Endothelial cell of umbilical vein (primary cell): Measurements from ENCODE around the gene ZNF57. TPM values are rescaled to one million over a fixed set of nuclear protein-coding genes. Genes with fewer than 3 reads are reported as not detected.
A peak's percentile ranks its signal among the peaks of the same experiment; 100 is the strongest.

Experiments
- BruUV-seq: library from RNA; stranded (reverse); fragments of 400-500 nt; replicated peaks from 2 replicates; lab custom pipeline; 2021; lab: Mats Ljungman, UMichigan
- CTCF ChIA-PET: fragments of 300-600, 350-600 bp; sonication (Branson Sonifier 250); formaldehyde crosslinking; loops from one replicate; lab custom pipeline; 2021; ENCODE audit warnings: antibody characterized with exemption, inconsistent platforms; lab: Charles Lee
- POLR2A ChIA-PET: fragments of 300-600, 350-600 bp; sonication (Branson Sonifier 250); formaldehyde crosslinking; loops from one replicate; lab custom pipeline; 2021; ENCODE audit warnings: antibody characterized with exemption, inconsistent platforms; lab: Charles Lee
- DNase-seq: peaks from one replicate; pipeline ENCODE4 v3.0.0-alpha.2; 2011; ENCODE audit warnings: low read depth, low spot score
- FAIRE-seq: peaks from 2 replicates; lab custom pipeline; 2011; peaks lifted over from hg19 to GRCh38; lab: Jason Lieb, UNC
- H2AFZ ChIP-seq: 2 replicates; pipeline ENCODE4 v1.6.0; 2012; ENCODE audit warnings: low read depth, low read length, control low read depth, inconsistent platforms
- H3K27ac ChIP-seq: 2 replicates; pipeline ENCODE4 v1.5.1; 2011; ENCODE audit warnings: low read depth, mild to moderate bottlenecking, control low read depth, low read length, moderate library complexity; ENCODE audit not compliant: insufficient read depth
- H3K27me3 ChIP-seq, 2 experiments: 2 replicates each; pipeline versions ENCODE4 v1.6.0 to v1.6.1; 2011; ENCODE audit warnings: low read length in 2 of 2, mixed read lengths in 1 of 2; ENCODE audit not compliant: control insufficient read depth in 2 of 2, insufficient read depth in 2 of 2
- H3K36me3 ChIP-seq, 2 experiments: 2 replicates in 1 of 2; 3 replicates in 1 of 2; pipeline ENCODE4 v1.5.1; 2011; ENCODE audit warnings: low read length in 2 of 2, mild to moderate bottlenecking in 1 of 2, moderate library complexity in 1 of 2; ENCODE audit not compliant: control insufficient read depth in 2 of 2, insufficient read depth in 2 of 2; ENCODE audit errors: extremely low read depth in 1 of 2
- H3K4me1 ChIP-seq: 3 replicates; pipeline ENCODE4 v1.5.1; 2011; ENCODE audit warnings: mild to moderate bottlenecking, low read length; ENCODE audit not compliant: control insufficient read depth, insufficient read depth; ENCODE audit errors: extremely low read depth
- H3K4me2 ChIP-seq: 2 replicates; pipeline ENCODE4 v1.6.1; 2011; ENCODE audit warnings: low read length, control low read depth, mixed read lengths; ENCODE audit not compliant: insufficient read depth
- H3K4me3 ChIP-seq, 3 experiments: fragments of 200-600 bp in 1 of 3; sonication (generic), shearing (Covaris generic) in 1 of 3; replicated peaks in 1 of 3; 2 replicates each; pipeline ENCODE4 v1.5.1; 2011 to 2016; ENCODE audit warnings: control low read depth in 3 of 3, low read length in 3 of 3, mild to moderate bottlenecking in 2 of 3, inconsistent platforms in 1 of 3, low read depth in 1 of 3, moderate library complexity in 1 of 3; ENCODE audit not compliant: insufficient read depth in 1 of 3
- H3K79me2 ChIP-seq: 2 replicates; pipeline ENCODE4 v1.6.0; 2012; ENCODE audit warnings: low read length, inconsistent platforms; ENCODE audit not compliant: control insufficient read depth, insufficient read depth
- H3K9ac ChIP-seq: replicated peaks from 2 replicates; pipeline ENCODE3; 2011; ENCODE audit warnings: low read length, control low read depth; ENCODE audit not compliant: insufficient read depth; ENCODE audit errors: extremely low read depth
- H3K9me1 ChIP-seq: replicated peaks from 3 replicates; pipeline ENCODE4 v1.6.0; 2011; ENCODE audit warnings: mild to moderate bottlenecking, low read length; ENCODE audit not compliant: control insufficient read depth, insufficient read depth; ENCODE audit errors: extremely low read depth
- H3K9me3 ChIP-seq: replicated peaks from 2 replicates; pipeline ENCODE4 v1.5.1; 2012; ENCODE audit warnings: low read length, inconsistent platforms; ENCODE audit not compliant: control insufficient read depth, insufficient read depth
- H4K20me1 ChIP-seq: replicated peaks from 2 replicates; pipeline ENCODE3; 2011; ENCODE audit warnings: mild to moderate bottlenecking, low read length; ENCODE audit not compliant: control insufficient read depth, insufficient read depth; ENCODE audit errors: extremely low read depth
- CTCF ChIP-seq, 2 donors: IDR thresholded peaks; 1 replicate in 1 of 2; 2 replicates in 1 of 2; pipeline ENCODE4 v1.5.1; 2011; ENCODE audit warnings: low read length in 2 of 2, mild to moderate bottlenecking in 2 of 2, moderate library complexity in 2 of 2, control low read depth in 1 of 2, inconsistent platforms in 1 of 2, low read depth in 1 of 2; ENCODE audit not compliant: insufficient read depth in 1 of 2; ENCODE audit errors: extremely low read depth in 1 of 2
- EZH2 ChIP-seq: IDR thresholded peaks from 2 replicates; pipeline ENCODE4 v1.6.1; 2012; ENCODE audit warnings: borderline replicate concordance, low read depth, mild to moderate bottlenecking, moderate library complexity, low read length, inconsistent platforms; ENCODE audit not compliant: severe bottlenecking
- FOS ChIP-seq: IDR thresholded peaks from 2 replicates; pipeline ENCODE4 v1.6.1; 2011; ENCODE audit warnings: mild to moderate bottlenecking, low read length, moderate library complexity, borderline replicate concordance; ENCODE audit not compliant: insufficient read depth
- GATA2 ChIP-seq: IDR thresholded peaks from 2 replicates; pipeline ENCODE4 v1.7.0; 2011; ENCODE audit warnings: low read depth, mild to moderate bottlenecking, moderate library complexity, mixed read lengths, low read length; ENCODE audit not compliant: insufficient read length, insufficient read depth
- JUN ChIP-seq: IDR thresholded peaks from 2 replicates; pipeline ENCODE4 v1.6.1; 2011; ENCODE audit warnings: borderline replicate concordance, low read depth; ENCODE audit not compliant: insufficient read length, insufficient read depth
- MAX ChIP-seq: IDR thresholded peaks from 2 replicates; pipeline ENCODE4 v1.6.1; 2011; ENCODE audit not compliant: insufficient read depth, insufficient read length
- MYC ChIP-seq: IDR thresholded peaks from one replicate; pipeline ENCODE4 v1.6.1; 2011; ENCODE audit warnings: mild to moderate bottlenecking, low read depth, low read length
- POLR2A ChIP-seq: IDR thresholded peaks from 2 replicates; pipeline ENCODE4 v1.6.1; 2012; ENCODE audit warnings: low read depth, mild to moderate bottlenecking, control low read depth, low read length
- POLR2AphosphoS5 ChIP-seq: IDR thresholded peaks from 2 replicates; pipeline ENCODE4 v1.6.1; 2012; ENCODE audit warnings: low read depth, mild to moderate bottlenecking, control low read depth, low read length, moderate library complexity; ENCODE audit not compliant: insufficient read depth
- dilution Hi-C: fragments of 300-500 bp; cut with MboI; formaldehyde crosslinking; loops from one replicate; pipeline ENCODE4 v1.15.0; 2019; ENCODE audit warnings: low sequenced_read_pairs; ENCODE audit not compliant: extremely low pct_ligation_motif_present
- intact Hi-C: fragments of 100-400 bp; cut with micrococcal nuclease; formaldehyde crosslinking; loops from one replicate; pipeline ENCODE4 v1.10.0; 2022
- polyA plus RNA-seq, 4 experiments: library from polyadenylated mRNA; depleted of rRNA in 3 of 4; stranded (reverse) in 3 of 4; unstranded in 1 of 4; fragments of >200 nt; gene quantifications; 2 replicates each; pipeline versions ENCODE4 v1.2.1 to v1.2.3, GENCODE V29; 2011 to 2012; ENCODE audit warnings: missing spikeins in 1 of 4
- total RNA-seq: library from RNA; stranded (reverse); gene quantifications from 2 replicates; pipeline ENCODE4 v1.2.3, GENCODE V29; 2021

ZNF57 gene
- total and polyA plus RNA-seq, 2 donors (not counting 3 experiments of a cell fraction or from before 2014, with no cell fraction given) = 2.0 to 3.6 TPM

DNA sequence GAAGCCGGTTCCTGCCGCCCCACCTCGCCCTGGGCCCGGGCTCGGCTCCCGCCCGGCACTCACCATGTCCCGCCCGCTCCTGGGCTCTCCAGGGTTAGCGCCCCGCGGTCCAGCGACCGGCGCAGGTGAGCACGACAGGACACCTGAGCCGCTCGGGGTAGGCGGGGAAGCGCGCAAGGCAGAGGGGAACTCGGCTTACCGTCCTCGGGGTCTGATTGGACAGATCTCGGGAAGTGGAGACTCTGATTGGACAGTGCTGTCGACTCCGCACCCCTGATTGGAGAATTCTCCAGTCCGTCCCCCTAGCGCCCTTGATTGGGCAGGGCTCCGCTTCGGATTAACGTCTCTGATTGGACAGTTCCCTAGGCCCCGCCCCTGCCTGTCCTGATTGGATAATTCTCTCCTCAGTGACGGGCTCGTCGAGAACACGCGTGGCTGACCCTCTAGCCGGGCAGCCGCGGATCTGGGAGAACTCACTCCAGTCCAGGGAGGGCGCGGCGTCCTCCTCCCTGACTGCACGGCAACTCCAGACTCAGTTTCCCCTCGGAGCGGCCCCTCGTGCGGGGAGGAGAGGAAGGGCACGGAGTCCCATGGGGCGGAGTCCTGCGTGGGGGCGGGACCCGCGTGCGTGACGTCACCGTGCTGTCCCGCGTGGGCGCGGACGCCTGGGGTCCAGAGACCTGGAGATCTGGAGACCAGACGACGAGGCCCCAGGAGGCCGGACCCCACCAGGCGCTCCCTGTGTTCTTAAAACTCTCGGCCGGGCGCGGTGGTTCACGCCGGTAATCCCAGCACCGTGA, 44.2 kb downstream of the ZNF57 start, which contains the start of gene ZNF77:
Gene ZNF77, minus strand, starts transcription at position 197 of the 800 bp plus-strand sequence. Its CDS starts 131 bp downstream, at position 66.
- Histone ChIP-seq H3K27ac (peak within 1 kb of the TSS; percentile 52), H3K9me1 (no peaks in the 10 kb centered on the region), H3K9ac (peak within 1 kb of the TSS; percentile 56), H3K9me3 (no peaks in the 10 kb centered on the region), H3K36me3 (no peaks in the 10 kb centered on the region), H3K79me2 (peaks cover 3% of the 10 kb centered on the region), H2AFZ (peak within 1 kb of the TSS; percentile 57), H4K20me1 (no peaks in the 10 kb centered on the region), H3K4me3 (peak within 1 kb of the TSS; percentile 53 to 87 (median 54)), H3K4me1 (peaks cover 32% of the 10 kb centered on the region), H3K4me2 (peak within 1 kb of the TSS; percentile 57), H3K27me3 (no peaks in the 10 kb centered on the region)
- dilution Hi-C loops (no loop called here), intact Hi-C loops (loop anchor here (1.0 kb wide), 1 partner anchor 45 kb away; the partner anchor contains the start of gene ZNF57)
- ChIA-PET POLR2A (no interaction called here), CTCF (interaction anchor here (1.0 to 1.2 kb wide), 2 partner anchors 57 to 297 kb away, joined by 3 to 7 read pairs; no protein-coding TSS in a partner anchor)
- BruUV-seq = TSS peak; percentile 30
- FAIRE-seq = peak; percentile 100
- peak; percentile 99 for DNase-seq
- no peak for TF ChIP-seq FOS
- TF ChIP-seq GATA2 = no peak
- TF ChIP-seq MYC = no peak
- peak; percentile 6 for TF ChIP-seq MAX
- TF ChIP-seq JUN = no peak
- TF ChIP-seq CTCF (IDR thresholded peaks at IDR 0.05; ENCODE audit: extremely low read depth in 1 of 2, insufficient read depth in 1 of 2, low read depth in 1 of 2, low read length in 2 of 2) = no peak
- TF ChIP-seq POLR2A = peak; percentile 70
- peak; percentile 83 for TF ChIP-seq EZH2
- peak; percentile 25 for TF ChIP-seq POLR2AphosphoS5
